HepG2 (cell line): ENCODE measurements around the gene SCAF8. TPM values are rescaled to one million over a fixed set of nuclear protein-coding genes. Genes with fewer than 3 reads are reported as not detected.

Source experiments
- ATAC-seq: fragments of 200-7000 bp; cut with Tn5 transposase; 3 replicates; pipeline ENCODE4 v1.9.1; 2020; ENCODE audit warnings: mild to moderate bottlenecking, moderate library complexity
- BruUV-seq: library from RNA; stranded (reverse); fragments of 400-500 nt; replicated peaks from 2 replicates; lab custom pipeline; 2021; lab: Mats Ljungman, UMichigan
- CTCF ChIA-PET: fragments of 300-600 bp; formaldehyde crosslinking; extraction: SDS; loops from one replicate; lab custom pipeline; 2021; ENCODE audit warnings: low total read pairs, inconsistent platforms, low intra/inter-chr PET ratio; lab: Yijun Ruan, JAX
- POLR2A ChIA-PET: fragments of 350-600 bp; sonication (Branson Sonifier 250); formaldehyde crosslinking; loops from one replicate; lab custom pipeline; 2020; ENCODE audit warnings: antibody characterized with exemption, inconsistent platforms; lab: Yijun Ruan, JAX
- DNase-seq: peaks from one replicate; pipeline ENCODE4 v3.0.0-alpha.2; 2015; ENCODE audit warnings: low spot score
- FAIRE-seq: peaks from 3 replicates; lab custom pipeline; 2011; peaks lifted over from hg19 to GRCh38; lab: Jason Lieb, UNC
- H2AFZ ChIP-seq: one replicate; pipeline ENCODE4 v1.6.1; 2011; ENCODE audit warnings: low read length, inconsistent platforms
- H3K27ac ChIP-seq: fragments of 300-600 bp; 3 replicates; pipeline ENCODE4 v1.8.0; 2011; ENCODE audit warnings: mixed run types, mild to moderate bottlenecking, mixed read lengths, low read length, inconsistent platforms; ENCODE audit not compliant: insufficient read depth; ENCODE audit errors: extremely low read length
- H3K27me3 ChIP-seq, 2 experiments: fragments of 200-600 bp in 1 of 2; 2 replicates in 1 of 2; 3 replicates in 1 of 2; pipeline versions ENCODE4 v1.6.0 to v1.8.0; 2011; ENCODE audit warnings: low read length in 2 of 2, mild to moderate bottlenecking in 2 of 2, moderate library complexity in 2 of 2, inconsistent platforms in 1 of 2; ENCODE audit not compliant: insufficient read depth in 2 of 2, control insufficient read depth in 1 of 2
- H3K36me3 ChIP-seq, 2 experiments: fragments of 200-600 bp in 1 of 2; replicated peaks in 1 of 2; 2 replicates in 1 of 2; 3 replicates in 1 of 2; pipeline versions ENCODE4 v1.5.1 to v1.8.0; 2011; ENCODE audit warnings: low read length in 2 of 2, inconsistent platforms in 1 of 2; ENCODE audit not compliant: insufficient read depth in 2 of 2, control insufficient read depth in 1 of 2
- H3K4me1 ChIP-seq: 2 replicates; pipeline ENCODE4 v1.5.1; 2012; ENCODE audit warnings: low read length, inconsistent platforms; ENCODE audit not compliant: insufficient read depth
- H3K4me2 ChIP-seq: 2 replicates; pipeline ENCODE4 v1.6.0; 2011; ENCODE audit warnings: low read depth, low read length, inconsistent platforms
- H3K4me3 ChIP-seq, 3 experiments: fragments of 200-600 bp in 1 of 3; sonication (generic), shearing (Covaris generic) in 1 of 3; replicated peaks in 1 of 3; 2 replicates each; pipeline ENCODE4 v1.5.1; 2011 to 2016; ENCODE audit warnings: low read length in 3 of 3, inconsistent platforms in 2 of 3, low read depth in 2 of 3, mild to moderate bottlenecking in 2 of 3, control low read depth in 1 of 3, mixed read lengths in 1 of 3; ENCODE audit not compliant: insufficient read depth in 1 of 3
- H3K79me2 ChIP-seq: one replicate; pipeline ENCODE4 v1.6.1; 2011; ENCODE audit warnings: low read length, inconsistent platforms; ENCODE audit not compliant: insufficient read depth
- H3K9ac ChIP-seq: 2 replicates; pipeline ENCODE4 v1.6.0; 2011; ENCODE audit warnings: mild to moderate bottlenecking, low read depth, low read length, inconsistent platforms; ENCODE audit not compliant: insufficient read depth
- H3K9me3 ChIP-seq: 2 replicates; pipeline ENCODE4 v1.5.1; 2012; ENCODE audit warnings: mild to moderate bottlenecking, low read length
- H4K20me1 ChIP-seq: 2 replicates; pipeline ENCODE4 v1.6.0; 2011; ENCODE audit warnings: inconsistent platforms, mild to moderate bottlenecking, low read length, moderate library complexity; ENCODE audit not compliant: insufficient read depth
- ELF4 ChIP-seq: sonication (generic); formaldehyde crosslinking; IDR thresholded peaks from 2 replicates; pipeline ENCODE4 v1.5.0; 2020; ENCODE audit warnings: missing genetic modification reagents, mild to moderate bottlenecking, moderate library complexity, borderline replicate concordance
- ETS1 ChIP-seq: sonication (generic); formaldehyde crosslinking; IDR thresholded peaks from 2 replicates; pipeline ENCODE4 v1.4.0; 2020; ENCODE audit warnings: missing genetic modification reagents
- IKZF1 ChIP-seq: fragments of 450-650 bp; IDR thresholded peaks from 2 replicates; pipeline ENCODE4 v1.7.1; 2016
- ISX ChIP-seq: sonication (generic); formaldehyde crosslinking; conservative IDR thresholded peaks from 2 replicates; pipeline ENCODE4 v1.5.0; 2020; ENCODE audit warnings: missing genetic modification reagents
- KLF6 ChIP-seq: IDR thresholded peaks from 2 replicates; pipeline ENCODE4 v1.8.0; 2016; ENCODE audit warnings: missing biosample characterization, missing genetic modification reagents
- MAFF ChIP-seq: IDR thresholded peaks from 2 replicates; pipeline ENCODE4 v1.6.1; 2011; ENCODE audit warnings: low read depth, low read length, improper control_type of control experiment
- MED1 ChIP-seq: sonication (generic); formaldehyde crosslinking; IDR thresholded peaks from 2 replicates; pipeline ENCODE4 v1.4.0; 2020; ENCODE audit warnings: missing genetic modification reagents
- MEF2D ChIP-seq: sonication (generic); formaldehyde crosslinking; IDR thresholded peaks from 2 replicates; pipeline ENCODE4 v1.5.1; 2020; ENCODE audit warnings: mild to moderate bottlenecking, missing genetic modification reagents
- MXD4 ChIP-seq: IDR thresholded peaks from 2 replicates; pipeline ENCODE4 v1.6.1; 2016; ENCODE audit warnings: mild to moderate bottlenecking, missing biosample characterization, missing genetic modification reagents
- MZF1 ChIP-seq: sonication (generic); formaldehyde crosslinking; IDR thresholded peaks from 2 replicates; pipeline ENCODE4 v1.8.1; 2023; ENCODE audit warnings: mild to moderate bottlenecking, missing genetic modification reagents, borderline replicate concordance
- SETDB1 ChIP-seq: sonication (generic); formaldehyde crosslinking; IDR thresholded peaks from 2 replicates; pipeline ENCODE4 v1.5.1; 2020; ENCODE audit warnings: missing genetic modification reagents, mild to moderate bottlenecking, borderline replicate concordance
- TEF ChIP-seq: sonication (generic); formaldehyde crosslinking; IDR thresholded peaks from 2 replicates; pipeline ENCODE4 v1.5.0; 2020; ENCODE audit warnings: missing genetic modification reagents
- ZFP41 ChIP-seq: sonication (generic); formaldehyde crosslinking; IDR thresholded peaks from 2 replicates; pipeline ENCODE4 v1.4.0; 2020; ENCODE audit warnings: mild to moderate bottlenecking, missing genetic modification reagents, borderline replicate concordance
- ZNF510 ChIP-seq: sonication (generic); formaldehyde crosslinking; IDR thresholded peaks from 2 replicates; pipeline ENCODE4 v1.4.0; 2020; ENCODE audit warnings: low read depth, mild to moderate bottlenecking, missing genetic modification reagents
- ZNF607 ChIP-seq: sonication (generic); formaldehyde crosslinking; IDR thresholded peaks from 2 replicates; pipeline ENCODE4 v1.5.1; 2020; ENCODE audit warnings: missing genetic modification reagents, mild to moderate bottlenecking, borderline replicate concordance
- ZNF792 ChIP-seq: IDR thresholded peaks from 2 replicates; pipeline ENCODE4 v1.6.1; 2016
- ZNF883 ChIP-seq: sonication (generic); formaldehyde crosslinking; IDR thresholded peaks from 2 replicates; pipeline ENCODE4 v1.5.1; 2020; ENCODE audit warnings: mild to moderate bottlenecking, missing genetic modification reagents; ENCODE audit errors: not compliant biosample characterization
- ZSCAN9 ChIP-seq: IDR thresholded peaks from 2 replicates; pipeline ENCODE4 v1.6.1; 2016; ENCODE audit warnings: borderline replicate concordance
- WGBS: methylation state at CpG from one replicate; pipeline ENCODE4 v1.1.6; 2017; ENCODE audit warnings: low lambda C conversion rate; 5-methylcytosine and 5-hydroxymethylcytosine counted together
- in situ Hi-C: cut with HindIII; loops from 2 replicates; pipeline ENCODE4 v1.10.0; 2017; ENCODE audit warnings: low pct_unique_long_range_greater_than_20kb; ENCODE audit not compliant: extremely low pct_ligation_motif_present
- intact Hi-C: fragments of 100-400 bp; cut with micrococcal nuclease; formaldehyde crosslinking; loops from one replicate; pipeline ENCODE4 v1.10.0; 2022; ENCODE audit not compliant: unreplicated experiment
- polyA plus RNA-seq, 8 experiments: library from polyadenylated mRNA; depleted of rRNA in 3 of 8; stranded (reverse) in 7 of 8; unstranded in 1 of 8; fragments of >200 nt; fragmentation: Illumina TruSeq in 4 of 8; extraction: Trizol in 4 of 8; gene quantifications; 2 replicates each; pipeline versions ENCODE4 v1.2.1 to v1.2.3, GENCODE V29; 2011 to 2016; ENCODE audit warnings: low read depth in 4 of 8, missing spikeins in 1 of 8, mixed read lengths in 1 of 8; ENCODE audit not compliant: insufficient read depth in 1 of 8
- total RNA-seq, 5 experiments: library from RNA; depleted of rRNA; stranded (reverse); fragments of >200 nt; fragmentation: Illumina TruSeq; extraction: Trizol; gene quantifications; 2 replicates each; pipeline ENCODE4 v1.2.3, GENCODE V29; 2016; ENCODE audit warnings: low read depth in 1 of 5
- TF ChIP-seq, protein P1 (sequence below): sonication (generic); formaldehyde crosslinking; IDR thresholded peaks from 2 replicates; pipeline ENCODE4 v1.8.1; 2023; ENCODE audit warnings: mild to moderate bottlenecking, inconsistent platforms, moderate library complexity, missing genetic modification reagents, borderline replicate concordance

The SCAF8 gene
- total and polyA plus RNA-seq, 2 of the 13 experiments (the other 11 are each of a cell fraction or from before 2014, with no cell fraction given), result 15.3 to 40.8 TPM

GRCh38 chr6:154690857-154691256 lies 42.4 kb upstream of the SCAF8 start:
- ATAC-seq, result no peak
- POLR2A ChIA-PET, result no interaction called here
- intact Hi-C loops (no loop called here), in situ Hi-C loops (no loop called here)
- Histone ChIP-seq H3K4me1 (no peaks in the 10 kb centered on the region), H3K9me3 (no peaks in the 10 kb centered on the region), H4K20me1 (no peaks in the 10 kb centered on the region), H3K4me2 (no peak overlapping the region), H3K4me3 (no peak overlapping the region), H3K27ac (no peak overlapping the region), H3K36me3 (no peaks in the 10 kb centered on the region), H2AFZ (no peak overlapping the region), H3K27me3 (no peaks in the 10 kb centered on the region), H3K9ac (no peak overlapping the region), H3K79me2 (no peaks in the 10 kb centered on the region)
- no peak for TF ChIP-seq ZFP41
- no peak for TF ChIP-seq ETS1 (CRISPR knock-in tag)
- TF ChIP-seq ISX (CRISPR knock-in tag), result no peak
- TF ChIP-seq KLF6 (CRISPR knock-in tag), result no peak
- TF ChIP-seq, protein P1, sequence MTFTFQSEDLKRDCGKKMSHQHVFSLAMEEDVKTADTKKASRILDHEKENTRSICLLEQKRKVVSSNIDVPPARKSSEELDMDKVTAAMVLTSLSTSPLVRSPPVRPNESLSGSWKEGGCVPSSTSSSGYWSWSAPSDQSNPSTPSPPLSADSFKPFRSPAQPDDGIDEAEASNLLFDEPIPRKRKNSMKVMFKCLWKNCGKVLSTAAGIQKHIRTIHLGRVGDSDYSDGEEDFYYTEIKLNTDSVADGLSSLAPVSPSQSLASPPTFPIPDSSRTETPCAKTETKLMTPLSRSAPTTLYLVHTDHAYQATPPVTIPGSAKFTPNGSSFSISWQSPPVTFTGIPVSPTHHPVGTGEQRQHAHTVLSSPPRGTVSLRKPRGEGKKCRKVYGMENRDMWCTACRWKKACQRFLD (CRISPR knock-in tag), result no peak
- TF ChIP-seq ZNF510 (CRISPR knock-in tag), result no peak
- FAIRE-seq, result no peak
- no peak for DNase-seq
- CTCF ChIA-PET, result no interaction called here
- no TSS peak for BruUV-seq
- WGBS, result 63% methylated on average over 4 of the region's 4 CpGs

DNA sequence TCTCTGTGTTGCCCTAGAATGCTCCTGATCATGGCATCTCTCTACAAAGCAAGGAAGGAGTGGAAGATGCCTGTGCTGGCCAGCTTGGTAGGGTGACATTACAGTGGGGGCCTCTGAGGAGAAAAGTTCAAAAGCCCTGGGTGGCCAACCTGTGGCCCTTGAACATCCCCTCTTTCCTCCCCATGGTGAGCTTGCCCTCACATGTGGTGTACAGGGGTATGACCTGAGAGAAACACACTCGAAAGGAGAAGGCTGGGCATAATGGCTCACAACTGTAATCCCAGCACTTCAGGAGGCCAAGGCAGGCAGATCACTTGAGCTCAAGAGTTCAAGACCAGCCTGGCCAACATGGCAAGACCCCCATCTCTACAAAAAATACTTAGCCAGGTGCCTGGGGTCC lies 36.6 kb upstream of the SCAF8 start:
- in situ Hi-C loops, result no loop called here
- no TSS peak for BruUV-seq
- TF ChIP-seq ELF4 (CRISPR knock-in tag) (no peak), IKZF1 (no peak), ZNF792 (CRISPR knock-in tag) (no peak), MAFF (no peak), ZSCAN9 (CRISPR knock-in tag) (no peak), MEF2D (CRISPR knock-in tag) (no peak), ZNF883 (CRISPR knock-in tag) (no peak), MZF1 (CRISPR knock-in tag) (no peak), ZNF607 (CRISPR knock-in tag) (no peak), TEF (CRISPR knock-in tag) (no peak), SETDB1 (CRISPR knock-in tag) (no peak), MED1 (CRISPR knock-in tag) (no peak), MXD4 (CRISPR knock-in tag) (no peak)

More for the DNA sequence above, 36.6 kb upstream of the SCAF8 start:
- no peak overlapping the region for H2AFZ ChIP-seq
- intact Hi-C loops, result no loop called here
- no peaks in the 10 kb centered on the region for H3K27me3 ChIP-seq
- WGBS, result 0% methylated on average over 1 of the region's 1 CpG
- no peak overlapping the region for H3K27ac ChIP-seq
- H3K4me1 ChIP-seq, result no peaks in the 10 kb centered on the region
- no peak overlapping the region for H3K4me3 ChIP-seq
- peak; percentile 54 for ATAC-seq
- no peaks in the 10 kb centered on the region for H3K79me2 ChIP-seq
- no peak for DNase-seq
- no peaks in the 10 kb centered on the region for H3K36me3 ChIP-seq
- POLR2A ChIA-PET, result interaction anchor here (1.4 kb wide), 1 partner anchor 37 kb away, joined by 3 read pairs; no protein-coding TSS in a partner anchor
- H4K20me1 ChIP-seq, result no peaks in the 10 kb centered on the region
- CTCF ChIA-PET, result no interaction called here
- no peak overlapping the region for H3K9ac ChIP-seq
- FAIRE-seq, result no peak
- no peaks in the 10 kb centered on the region for H3K9me3 ChIP-seq
- no peak overlapping the region for H3K4me2 ChIP-seq
